AG04449 (cell line): ENCODE data around the gene CELA3B.

Source experiments
- CTCF ChIA-PET: fragments of 350-600 bp; formaldehyde crosslinking; extraction: SDS; loops from one replicate; lab custom pipeline; 2021; ENCODE audit warnings: antibody characterized with exemption; lab: Yijun Ruan, JAX
- POLR2A ChIA-PET: fragments of 400-600, 350-600 bp; formaldehyde crosslinking; extraction: SDS; loops from one replicate; lab custom pipeline; 2020; ENCODE audit warnings: antibody characterized with exemption, inconsistent platforms; lab: Yijun Ruan, JAX
- DNase-seq: peaks from one replicate; pipeline ENCODE4 v3.0.0-alpha.2; 2010; ENCODE audit warnings: low read depth, low spot score
- H3K4me3 ChIP-seq: 2 replicates; pipeline ENCODE4 v1.5.1; 2011; ENCODE audit warnings: low read depth, mild to moderate bottlenecking, control low read depth, low read length
- CTCF ChIP-seq: IDR thresholded peaks from one replicate; pipeline ENCODE4 v1.5.1; 2011; ENCODE audit warnings: mild to moderate bottlenecking, moderate library complexity, low read length, control low read depth, inconsistent platforms; ENCODE audit not compliant: insufficient read depth; ENCODE audit errors: missing control alignments

The CELA3B gene

GRCh38 chr1:21932127-21932526, 44.7 kb upstream of the CELA3B start:
- POLR2A ChIA-PET: interaction anchor here (1.0 to 1.6 kb wide), 2 partner anchors 17 to 22 kb away, joined by 3 to 4 read pairs; no protein-coding TSS in a partner anchor
- H3K4me3 ChIP-seq: no peak overlapping the region; the same call in 1 of the 2 replicates
- CTCF ChIA-PET: interaction anchor here (0.8 to 3.8 kb wide), 6 partner anchors 8 to 484 kb away, joined by 3 to 14 read pairs (median 4); no protein-coding TSS in a partner anchor
- TF ChIP-seq CTCF: no peak
- DNase-seq: no peak

GRCh38 chr1:21933397-21934248, 43.2 kb upstream of the CELA3B start:
- H3K4me3 ChIP-seq: peak overlapping the region; percentile 39
- CTCF ChIA-PET: interaction anchor here (0.8 to 3.8 kb wide), 2 partner anchors 11 to 24 kb away, joined by 3 to 14 read pairs; no protein-coding TSS in a partner anchor
- no peak for TF ChIP-seq CTCF
- no peak for DNase-seq
- POLR2A ChIA-PET: interaction anchor here (0.7 kb wide), 1 partner anchor 10 kb away, joined by 5 read pairs; no protein-coding TSS in a partner anchor

GRCh38 chr1:21935393-21935804, 41.4 kb upstream of the CELA3B start:
- ChIA-PET POLR2A (interaction anchor here (1.0 kb wide), 1 partner anchor 113 kb away, joined by 3 read pairs; no protein-coding TSS in a partner anchor), CTCF (interaction anchor here (1.1 to 1.7 kb wide), 4 partner anchors 14 to 25 kb away, joined by 3 to 6 read pairs (median 4); no protein-coding TSS in a partner anchor)
- H3K4me3 ChIP-seq: peak overlapping the region; percentile 81
- no peak for TF ChIP-seq CTCF
- no peak for DNase-seq

- DNase-seq: no peak
- TF ChIP-seq CTCF: no peak
- POLR2A ChIA-PET: interaction anchor here (0.6 to 2.0 kb wide), 5 partner anchors 16 to 171 kb away, joined by 3 to 12 read pairs (median 3); no protein-coding TSS in a partner anchor
- CTCF ChIA-PET: interaction anchor here (1.1 to 1.7 kb wide), 4 partner anchors 15 to 26 kb away, joined by 3 to 6 read pairs (median 4); no protein-coding TSS in a partner anchor
- peak overlapping the region; percentile 81 for H3K4me3 ChIP-seq
Measured at GRCh38 chr1:21935891-21936365, 40.9 kb upstream of the CELA3B start.

GRCh38 chr1:21936366-21937031, 40.3 kb upstream of the CELA3B start:
- no peak for DNase-seq
- ChIA-PET POLR2A (interaction anchor here (0.5 to 2.0 kb wide), 7 partner anchors 17 to 172 kb away, joined by 3 to 12 read pairs (median 4); no protein-coding TSS in a partner anchor), CTCF (interaction anchor here (1.1 to 1.7 kb wide), 4 partner anchors 15 to 26 kb away, joined by 3 to 6 read pairs (median 4); no protein-coding TSS in a partner anchor)
- peak overlapping the region; percentile 81 for H3K4me3 ChIP-seq
- no peak for TF ChIP-seq CTCF
